GM12875 (cell line): Measurements from ENCODE around the gene PPP1R13B.

Source experiments
- H3K4me3 ChIP-seq: one replicate; pipeline ENCODE4 v1.5.1; 2011; ENCODE audit warnings: low read depth, low read length, control low read depth
- TF ChIP-seq, protein P1 (sequence below): IDR thresholded peaks from 2 replicates; pipeline ENCODE4 v1.5.1; 2011; ENCODE audit warnings: low read depth, mild to moderate bottlenecking, control low read depth, inconsistent platforms, low read length, moderate library complexity, borderline replicate concordance; ENCODE audit not compliant: insufficient read depth

PPP1R13B gene

DNA sequence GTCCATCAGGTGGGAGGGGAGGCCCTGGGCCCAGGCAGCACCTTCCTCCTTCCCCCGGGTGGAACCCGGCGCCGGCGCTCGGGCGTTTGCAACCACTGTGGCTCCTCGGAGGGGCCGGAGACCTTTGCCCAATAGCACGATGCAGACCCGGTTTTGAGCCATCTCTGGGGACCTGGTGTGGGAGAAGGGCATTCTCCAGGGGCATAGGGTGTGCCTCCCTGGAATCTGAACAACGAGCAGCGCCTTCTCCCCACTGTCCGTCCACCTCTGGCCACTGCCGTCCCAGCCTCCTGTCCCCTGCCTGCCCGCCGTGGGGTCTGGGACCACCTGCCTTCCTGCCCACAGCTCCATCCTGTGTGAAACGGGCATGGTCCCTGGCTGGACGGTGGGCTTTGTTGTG lies 119.2 kb downstream of the PPP1R13B start:
- TF ChIP-seq, protein P1, sequence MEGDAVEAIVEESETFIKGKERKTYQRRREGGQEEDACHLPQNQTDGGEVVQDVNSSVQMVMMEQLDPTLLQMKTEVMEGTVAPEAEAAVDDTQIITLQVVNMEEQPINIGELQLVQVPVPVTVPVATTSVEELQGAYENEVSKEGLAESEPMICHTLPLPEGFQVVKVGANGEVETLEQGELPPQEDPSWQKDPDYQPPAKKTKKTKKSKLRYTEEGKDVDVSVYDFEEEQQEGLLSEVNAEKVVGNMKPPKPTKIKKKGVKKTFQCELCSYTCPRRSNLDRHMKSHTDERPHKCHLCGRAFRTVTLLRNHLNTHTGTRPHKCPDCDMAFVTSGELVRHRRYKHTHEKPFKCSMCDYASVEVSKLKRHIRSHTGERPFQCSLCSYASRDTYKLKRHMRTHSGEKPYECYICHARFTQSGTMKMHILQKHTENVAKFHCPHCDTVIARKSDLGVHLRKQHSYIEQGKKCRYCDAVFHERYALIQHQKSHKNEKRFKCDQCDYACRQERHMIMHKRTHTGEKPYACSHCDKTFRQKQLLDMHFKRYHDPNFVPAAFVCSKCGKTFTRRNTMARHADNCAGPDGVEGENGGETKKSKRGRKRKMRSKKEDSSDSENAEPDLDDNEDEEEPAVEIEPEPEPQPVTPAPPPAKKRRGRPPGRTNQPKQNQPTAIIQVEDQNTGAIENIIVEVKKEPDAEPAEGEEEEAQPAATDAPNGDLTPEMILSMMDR = no peak
- no peak overlapping the region for H3K4me3 ChIP-seq

DNA sequence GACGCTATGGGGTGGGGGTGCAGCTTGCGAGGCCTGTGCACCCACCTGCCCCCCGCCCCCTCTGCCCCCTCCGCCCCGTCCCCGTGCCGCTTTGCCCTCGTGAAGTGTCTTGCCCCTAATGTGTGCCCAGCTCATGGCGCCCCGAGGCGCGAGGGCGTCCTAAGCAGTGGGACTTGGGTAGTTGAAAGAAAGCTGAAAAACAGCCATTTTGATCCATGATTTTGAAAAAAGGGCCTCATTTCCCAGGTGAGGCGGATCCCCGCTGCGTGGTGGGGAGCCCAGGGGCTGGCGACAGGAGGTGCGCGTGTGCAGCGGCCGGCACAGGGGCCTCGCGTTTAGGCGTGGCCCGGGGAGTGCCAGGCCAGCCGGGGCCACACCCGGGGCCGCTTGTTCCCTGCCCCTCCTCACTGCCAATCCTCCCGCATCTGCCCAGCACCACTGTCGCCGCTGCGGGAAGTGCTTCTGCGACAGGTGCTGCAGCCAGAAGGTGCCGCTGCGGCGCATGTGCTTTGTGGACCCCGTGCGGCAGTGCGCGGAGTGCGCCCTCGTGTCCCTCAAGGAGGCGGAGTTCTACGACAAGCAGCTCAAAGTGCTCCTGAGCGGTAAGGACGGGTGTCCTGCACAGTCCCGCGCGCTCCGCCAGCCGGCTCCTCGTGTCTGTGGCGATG lies 119.9 kb downstream of the PPP1R13B start:
- TF ChIP-seq, protein P1 = no peak
- no peak overlapping the region for H3K4me3 ChIP-seq

DNA sequence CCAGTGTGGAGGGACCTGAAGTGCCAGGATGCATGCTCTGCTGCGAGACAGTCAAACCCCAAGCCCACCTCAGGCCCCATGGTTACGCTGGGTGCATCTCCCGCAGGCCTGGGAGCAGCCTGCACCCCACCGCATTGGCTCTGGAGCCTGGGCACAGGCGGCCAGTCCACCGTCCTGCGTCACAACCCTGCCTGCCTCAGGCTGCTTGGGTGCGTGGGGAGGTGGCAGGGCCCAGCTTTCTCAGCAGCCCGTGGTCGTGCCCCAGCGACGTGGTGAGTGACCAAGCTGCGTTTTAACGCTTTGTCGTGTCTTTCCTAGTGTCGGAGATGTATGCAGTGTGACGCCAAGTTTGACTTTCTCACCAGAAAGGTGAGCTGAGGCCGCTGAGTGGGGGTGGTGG lies 120.9 kb downstream of the PPP1R13B start:
- H3K4me3 ChIP-seq = no peak overlapping the region
- TF ChIP-seq, protein P1 = no peak

DNA sequence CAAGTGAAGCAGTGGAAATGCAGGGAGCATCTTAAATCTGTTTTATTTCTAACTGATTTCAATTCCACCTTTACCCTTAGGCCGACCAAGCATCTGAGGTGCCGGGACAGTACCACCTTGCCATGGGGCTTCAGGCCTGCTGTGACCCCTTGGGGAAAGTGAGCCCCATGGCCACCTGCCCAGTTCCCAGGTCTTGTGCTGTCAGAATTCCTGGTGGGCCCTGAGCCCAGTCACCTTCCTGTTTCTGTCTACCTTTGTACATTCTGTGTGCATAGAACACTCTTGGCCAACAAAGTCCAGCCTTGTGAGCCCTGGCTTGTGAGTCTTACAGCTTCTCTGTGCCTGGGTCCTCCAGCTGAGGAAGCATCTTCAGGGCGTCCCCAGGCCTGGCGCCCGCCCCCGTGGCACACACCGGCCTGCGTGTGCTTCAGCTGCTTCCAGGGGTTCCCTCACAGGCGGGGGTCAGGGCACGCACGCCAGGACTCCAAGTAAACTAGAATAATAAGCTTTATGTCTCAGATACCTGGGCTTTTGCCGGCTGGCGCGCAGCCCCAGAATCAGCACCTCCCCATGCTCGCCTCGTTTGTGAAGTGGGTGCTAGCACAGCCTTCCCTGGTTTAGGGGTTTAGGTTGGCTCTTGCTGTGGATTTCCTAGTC lies 121.5 kb downstream of the PPP1R13B start:
- no peak overlapping the region for H3K4me3 ChIP-seq
- TF ChIP-seq, protein P1 = no peak

DNA sequence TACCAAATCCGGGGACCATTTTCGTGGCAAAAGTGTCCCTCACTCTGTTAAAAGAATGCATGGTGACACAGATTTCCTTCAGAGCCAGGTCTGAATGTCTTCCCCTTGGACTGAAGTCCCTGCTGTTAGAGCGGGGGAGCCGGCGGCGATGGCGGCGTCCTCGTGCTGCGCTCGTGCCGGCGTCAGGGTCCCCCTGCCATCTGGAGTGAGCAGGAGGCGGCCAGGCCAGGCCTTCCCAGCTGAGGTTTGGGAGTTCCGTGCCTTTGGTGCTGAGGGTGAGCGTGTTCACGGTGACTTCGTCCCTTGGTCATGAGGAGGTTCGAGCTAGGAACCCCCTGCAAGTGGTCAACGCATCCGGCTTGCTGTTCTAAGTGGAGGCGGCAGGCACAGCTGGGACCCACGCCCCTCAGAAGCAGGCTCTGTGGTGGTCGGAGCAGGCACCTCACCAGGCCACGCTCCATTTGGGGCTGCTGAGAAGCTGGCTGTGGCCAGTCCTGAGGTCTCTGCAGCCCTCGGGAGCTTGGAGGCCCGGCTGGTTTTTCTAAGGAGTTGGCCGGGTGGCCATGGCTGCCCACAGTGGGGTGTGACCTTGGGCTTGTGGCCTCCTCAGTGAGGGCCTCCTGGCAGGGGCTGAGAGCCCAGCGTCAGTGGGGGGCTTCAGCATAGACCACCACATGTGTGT lies 122.2 kb downstream of the PPP1R13B start:
- TF ChIP-seq, protein P1 = no peak
- no peak overlapping the region for H3K4me3 ChIP-seq

DNA sequence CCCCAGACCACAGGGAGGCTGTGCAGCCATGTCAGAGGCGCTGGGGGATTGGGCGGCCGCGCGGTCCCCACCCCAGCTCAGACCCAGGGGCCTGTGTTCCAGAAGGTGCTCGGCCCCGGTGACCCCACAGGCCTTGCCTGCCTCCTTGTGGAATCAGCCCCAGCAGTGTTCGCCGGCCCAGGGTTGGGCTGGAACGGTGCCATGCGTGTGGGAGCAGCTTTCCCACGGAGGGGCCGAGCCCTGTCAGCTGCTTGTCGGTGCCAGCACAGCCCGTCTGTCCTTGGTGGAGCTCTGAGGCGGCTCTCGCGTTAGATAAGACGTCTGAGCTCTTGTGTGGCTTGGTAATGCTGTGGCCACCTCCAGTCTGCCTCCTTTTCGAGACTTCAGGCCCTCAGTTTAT lies 123.3 kb downstream of the PPP1R13B start:
- TF ChIP-seq, protein P1 = no peak

DNA sequence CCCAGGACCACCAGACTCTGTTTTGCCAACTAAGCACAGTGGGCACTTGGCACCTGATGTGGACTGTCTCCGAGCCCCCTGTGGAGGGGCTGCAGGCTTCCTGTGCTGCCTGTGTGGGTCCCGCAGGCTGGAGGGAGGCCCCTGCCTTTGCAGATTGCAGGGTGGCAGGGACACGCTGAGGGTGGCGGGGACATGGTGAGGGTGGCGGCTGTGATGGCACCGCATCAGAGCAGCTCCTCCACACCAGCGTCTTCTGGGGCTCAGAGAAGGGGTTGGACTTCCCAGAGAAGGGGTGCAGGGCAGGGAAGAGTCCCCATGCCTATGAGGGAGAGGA lies 123.7 kb downstream of the PPP1R13B start:
- H3K4me3 ChIP-seq = no peak overlapping the region
- TF ChIP-seq, protein P1 = no peak

More for the DNA sequence above, 123.3 kb downstream of the PPP1R13B start:
- no peak overlapping the region for H3K4me3 ChIP-seq
